ENCODE data around the gene FAM120B.

DNA sequence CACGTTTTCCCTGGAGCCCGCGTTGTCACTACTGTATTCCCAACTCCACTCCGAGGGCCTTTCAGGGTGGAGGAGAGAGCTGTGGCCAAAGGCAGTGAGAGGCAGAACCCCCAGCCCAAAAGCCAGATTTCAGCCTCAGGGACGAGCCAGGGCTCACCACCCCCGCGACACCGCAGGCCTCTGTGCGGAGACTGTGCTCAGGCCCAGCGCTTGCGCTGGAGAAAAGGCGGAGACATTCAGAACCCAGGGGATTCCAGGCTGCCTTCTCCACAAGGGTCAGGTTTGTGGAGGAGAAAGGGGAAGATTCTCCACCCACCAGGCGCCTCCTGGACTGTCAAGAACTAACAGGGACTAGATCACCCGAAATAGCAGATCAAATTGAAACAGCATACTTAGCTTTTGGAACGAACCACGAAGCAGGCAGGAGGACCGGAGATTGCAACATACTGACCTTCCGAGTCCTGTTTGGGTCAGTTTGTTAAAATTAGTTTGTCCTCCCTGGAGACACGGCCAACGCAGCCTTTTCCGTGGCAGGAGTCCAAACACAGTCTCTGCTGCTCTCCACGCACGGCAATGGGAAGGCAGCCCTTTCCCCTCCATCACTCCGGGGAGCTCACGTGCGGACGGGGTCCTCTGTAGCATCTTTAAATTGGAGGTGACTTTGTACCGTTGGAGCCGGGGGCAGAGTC, 30.0 kb upstream of the FAM120B start:
- no peak for TF ChIP-seq CTCF (IDR thresholded peaks at IDR 0.05 in 2 of 3, conservative IDR thresholded peaks at IDR 0.05 in 1 of 3; ENCODE audit: borderline replicate concordance in 1 of 3, insufficient read depth in 1 of 3, low read depth in 2 of 3, low read length in 2 of 3)
- TF ChIP-seq EZH2 (IDR thresholded peaks at IDR 0.05) = no peak
- TF ChIP-seq RAD21 (IDR thresholded peaks at IDR 0.05; ENCODE audit: low read depth) = no peak
- TF ChIP-seq ZBTB33 (IDR thresholded peaks at IDR 0.05; ENCODE audit: extremely low read depth, insufficient replicate concordance, low read length) = no peak
- no peak for TF ChIP-seq POLR2AphosphoS5 (IDR thresholded peaks at IDR 0.05; ENCODE audit: low read depth, low read length)
- no peak for TF ChIP-seq JUND (IDR thresholded peaks at IDR 0.05)
- no peak for TF ChIP-seq CBX3 (IDR thresholded peaks at IDR 0.05; ENCODE audit: low read depth)
- TF ChIP-seq FOSL1 (IDR thresholded peaks at IDR 0.05; ENCODE audit: low read depth) = no peak
- TF ChIP-seq POLR2A (IDR thresholded peaks at IDR 0.05; ENCODE audit: borderline replicate concordance, extremely low read depth, insufficient read depth, insufficient read length) = no peak
- no peak for TF ChIP-seq EZH2phosphoT487 (IDR thresholded peaks at IDR 0.05; ENCODE audit: borderline replicate concordance)
- TF ChIP-seq, protein P1, sequence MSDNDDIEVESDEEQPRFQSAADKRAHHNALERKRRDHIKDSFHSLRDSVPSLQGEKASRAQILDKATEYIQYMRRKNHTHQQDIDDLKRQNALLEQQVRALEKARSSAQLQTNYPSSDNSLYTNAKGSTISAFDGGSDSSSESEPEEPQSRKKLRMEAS (IDR thresholded peaks at IDR 0.05) = no peak
- TF ChIP-seq ELF1 (IDR thresholded peaks at IDR 0.05; ENCODE audit: borderline replicate concordance, low read depth) = no peak

All from HCT116 (cell line).